ENCODE data around the gene CNP.

- TF ChIP-seq CTCF (IDR thresholded peaks at IDR 0.05; ENCODE audit: low read depth, low read length) (no peak), MYC (IDR thresholded peaks at IDR 0.05; ENCODE audit: low read depth, low read length) (no peak), POLR2A (IDR thresholded peaks at IDR 0.05; ENCODE audit: extremely low read depth, insufficient read length) (no peak)
These were observed 10.1 kb upstream of the CNP start for GRCh38 chr17:41956522-41956921.
